Endodermal cell (in vitro differentiated cells): ENCODE measurements around the gene TMEM213. TPM values are rescaled to one million over a fixed set of nuclear protein-coding genes. Genes with fewer than 3 reads are reported as not detected.

Experiments
- DNase-seq: peaks from one replicate; pipeline ENCODE4 v3.0.0-alpha.2; 2017
- H3K27ac ChIP-seq: 2 replicates; pipeline ENCODE4 v1.5.1; 2013; ENCODE audit warnings: mild to moderate bottlenecking, low read depth, low read length, moderate library complexity
- H3K27me3 ChIP-seq: 2 replicates; pipeline ENCODE4 v1.6.1; 2013; ENCODE audit warnings: mild to moderate bottlenecking, low read length, moderate library complexity; ENCODE audit not compliant: insufficient read depth, control insufficient read depth, poor library complexity, severe bottlenecking
- H3K36me3 ChIP-seq: 2 replicates; pipeline ENCODE4 v1.7.0; 2013; ENCODE audit warnings: mild to moderate bottlenecking, low read length, moderate library complexity; ENCODE audit not compliant: control insufficient read depth, insufficient read depth
- H3K4me1 ChIP-seq: one replicate; pipeline ENCODE4 v1.7.0; 2013; ENCODE audit warnings: low read length; ENCODE audit not compliant: control insufficient read depth, insufficient read depth
- H3K4me3 ChIP-seq: 2 replicates; pipeline ENCODE4 v1.5.1; 2013; ENCODE audit warnings: mild to moderate bottlenecking, low read length, moderate library complexity
- H3K9ac ChIP-seq: 2 replicates; pipeline ENCODE4 v1.6.1; 2013; ENCODE audit warnings: mild to moderate bottlenecking, low read length, moderate library complexity; ENCODE audit not compliant: poor library complexity, severe bottlenecking; ENCODE audit errors: extremely low read depth
- H3K9me3 ChIP-seq: 2 replicates; pipeline ENCODE4 v1.6.1; 2013; ENCODE audit warnings: mild to moderate bottlenecking, low read length, moderate library complexity; ENCODE audit not compliant: control insufficient read depth
- H3K27ac Mint-ChIP-seq: 2 replicates; pipeline ENCODE4 v1.8.0; 2020; ENCODE audit warnings: mixed read lengths
- H3K27me3 Mint-ChIP-seq: 2 replicates; pipeline ENCODE4 v1.8.0; 2021; ENCODE audit warnings: mild to moderate bottlenecking, mixed read lengths; ENCODE audit not compliant: insufficient read depth
- H3K36me3 Mint-ChIP-seq: 2 replicates; pipeline ENCODE4 v1.8.0; 2020; ENCODE audit warnings: low read depth, mixed read lengths
- H3K4me1 Mint-ChIP-seq: 2 replicates; pipeline ENCODE4 v1.8.0; 2020; ENCODE audit warnings: mixed read lengths
- H3K4me3 Mint-ChIP-seq: 2 replicates; pipeline ENCODE4 v1.8.0; 2020; ENCODE audit warnings: mild to moderate bottlenecking, moderate library complexity, mixed read lengths
- H3K9me3 Mint-ChIP-seq: 2 replicates; pipeline ENCODE4 v1.8.0; 2020; ENCODE audit warnings: mild to moderate bottlenecking, mixed read lengths
- WGBS, 2 experiments: methylation state at CpG; one replicate each; pipeline versions ENCODE4 v1.1.5 to v1.1.7; 2013; ENCODE audit warnings: missing lambda C conversion rate in 2 of 2, mixed read lengths in 1 of 2; ENCODE audit not compliant: insufficient coverage in 1 of 2, insufficient read length in 1 of 2; 5-methylcytosine and 5-hydroxymethylcytosine counted together
- total RNA-seq, 2 donors: library from RNA; stranded (reverse); fragmentation: NEBNext Ultra II Directional in 1 of 2; extraction: Animal tissue kit (Norgen Biotek cat#: 25700) in 1 of 2; gene quantifications; 2 replicates in 1 of 2; 3 replicates in 1 of 2; pipeline ENCODE4 v1.2.1, GENCODE V29; 2021
- TF ChIP-seq, protein P1 (sequence below): fragments of 200-600 bp; sonication (generic); conservative IDR thresholded peaks from 2 replicates; pipeline ENCODE4 v1.5.0; 2021; ENCODE audit warnings: antibody characterized with exemption, mild to moderate bottlenecking

Gene TMEM213
- total RNA-seq, 2 donors from 2014 or later: not detected

DNA sequence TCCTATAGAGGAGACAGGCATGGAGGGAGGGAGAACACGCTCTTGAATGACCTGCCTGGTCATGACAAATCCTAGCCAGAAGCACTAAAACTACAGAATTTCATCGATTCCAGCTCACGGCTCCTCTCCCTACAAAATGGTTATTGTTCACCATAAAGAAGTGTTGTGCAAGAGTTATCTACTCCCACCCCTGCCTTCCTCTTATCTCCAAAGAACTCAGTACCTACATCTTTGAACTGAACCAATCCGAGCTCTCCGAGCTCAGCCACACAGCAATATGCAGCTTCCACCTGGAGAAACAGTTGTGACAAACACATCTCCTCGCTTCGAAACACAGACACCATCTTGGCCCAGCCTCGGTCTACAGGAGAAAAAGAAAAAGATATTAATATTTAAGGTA lies 26.9 kb upstream of the TMEM213 start:
- H3K27ac ChIP-seq: no peak overlapping the region
- H3K4me3 ChIP-seq: no peak overlapping the region
- WGBS, 2 experiments: 89 to 92% methylated on average over 3 to 8 of the region's 8 CpGs
- no peaks in the 10 kb centered on the region for H3K36me3 Mint-ChIP-seq
- H3K36me3 ChIP-seq: no peaks in the 10 kb centered on the region
- no peaks in the 10 kb centered on the region for H3K9me3 Mint-ChIP-seq
- H3K27me3 ChIP-seq: no peaks in the 10 kb centered on the region
- H3K4me1 Mint-ChIP-seq: peaks cover 5% of the 10 kb centered on the region
- H3K4me3 Mint-ChIP-seq: no peak overlapping the region
- no peaks in the 10 kb centered on the region for H3K4me1 ChIP-seq
- DNase-seq: no peak
- H3K9me3 ChIP-seq: no peaks in the 10 kb centered on the region
- no peak overlapping the region for H3K9ac ChIP-seq
- H3K27me3 Mint-ChIP-seq: peaks cover 9% of the 10 kb centered on the region
- H3K27ac Mint-ChIP-seq: no peak overlapping the region
- TF ChIP-seq, protein P1, sequence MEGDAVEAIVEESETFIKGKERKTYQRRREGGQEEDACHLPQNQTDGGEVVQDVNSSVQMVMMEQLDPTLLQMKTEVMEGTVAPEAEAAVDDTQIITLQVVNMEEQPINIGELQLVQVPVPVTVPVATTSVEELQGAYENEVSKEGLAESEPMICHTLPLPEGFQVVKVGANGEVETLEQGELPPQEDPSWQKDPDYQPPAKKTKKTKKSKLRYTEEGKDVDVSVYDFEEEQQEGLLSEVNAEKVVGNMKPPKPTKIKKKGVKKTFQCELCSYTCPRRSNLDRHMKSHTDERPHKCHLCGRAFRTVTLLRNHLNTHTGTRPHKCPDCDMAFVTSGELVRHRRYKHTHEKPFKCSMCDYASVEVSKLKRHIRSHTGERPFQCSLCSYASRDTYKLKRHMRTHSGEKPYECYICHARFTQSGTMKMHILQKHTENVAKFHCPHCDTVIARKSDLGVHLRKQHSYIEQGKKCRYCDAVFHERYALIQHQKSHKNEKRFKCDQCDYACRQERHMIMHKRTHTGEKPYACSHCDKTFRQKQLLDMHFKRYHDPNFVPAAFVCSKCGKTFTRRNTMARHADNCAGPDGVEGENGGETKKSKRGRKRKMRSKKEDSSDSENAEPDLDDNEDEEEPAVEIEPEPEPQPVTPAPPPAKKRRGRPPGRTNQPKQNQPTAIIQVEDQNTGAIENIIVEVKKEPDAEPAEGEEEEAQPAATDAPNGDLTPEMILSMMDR: no peak

DNA sequence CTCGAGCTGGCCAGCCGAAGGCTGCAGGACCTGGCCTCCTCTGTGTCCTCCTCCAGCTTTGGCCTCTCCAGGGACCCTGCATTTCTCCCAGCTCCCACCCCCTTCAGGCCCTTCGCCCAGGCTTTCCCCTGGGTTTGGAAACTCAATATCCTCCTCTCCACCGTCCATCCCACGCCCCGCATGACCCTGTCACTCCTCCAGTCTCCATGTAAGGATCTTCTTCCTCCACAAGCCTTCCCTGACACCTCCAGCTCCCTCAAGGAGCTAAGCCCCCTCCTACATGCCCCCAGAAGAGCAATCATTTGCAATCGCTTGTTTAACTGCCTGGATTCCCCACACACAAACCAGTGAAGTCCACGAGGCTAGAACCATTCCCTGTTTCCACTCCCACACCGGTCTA lies 24.6 kb upstream of the TMEM213 start:
- Histone ChIP-seq H3K9ac (no peak overlapping the region), H3K36me3 (no peaks in the 10 kb centered on the region), H3K9me3 (no peaks in the 10 kb centered on the region), H3K4me3 (no peak overlapping the region), H3K27me3 (no peaks in the 10 kb centered on the region), H3K4me1 (no peaks in the 10 kb centered on the region), H3K27ac (no peak overlapping the region)
- Mint-ChIP-seq H3K4me3 (no peak overlapping the region), H3K27ac (no peak overlapping the region), H3K27me3 (peaks cover 9% of the 10 kb centered on the region), H3K36me3 (no peaks in the 10 kb centered on the region), H3K4me1 (peaks cover 5% of the 10 kb centered on the region), H3K9me3 (no peaks in the 10 kb centered on the region)
- 87 to 92% methylated on average over 4 to 9 of the region's 9 CpGs for WGBS, 2 experiments
- DNase-seq: no peak
- TF ChIP-seq, protein P1: no peak

DNA sequence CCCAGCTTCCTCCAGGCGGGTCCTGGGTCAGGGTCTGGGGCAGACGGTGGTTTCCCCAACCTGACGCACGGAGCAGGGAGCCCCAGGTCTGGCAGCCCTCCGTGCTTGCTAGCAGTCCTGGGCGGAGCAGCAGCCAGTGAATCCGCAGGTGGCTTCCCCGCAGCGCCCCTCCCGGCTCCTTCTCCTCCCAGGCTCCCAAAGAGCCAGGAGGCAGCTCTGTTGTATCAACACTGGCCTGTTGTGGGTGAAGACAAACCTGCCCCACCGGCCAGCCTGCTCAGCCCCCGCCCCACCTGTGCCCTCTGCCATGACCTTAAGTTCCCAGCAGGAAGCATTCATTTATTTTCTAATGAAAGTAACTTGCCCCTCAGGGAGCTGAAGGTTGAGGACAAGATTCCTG lies 24.0 kb upstream of the TMEM213 start:
- no peak overlapping the region for H3K4me3 ChIP-seq
- H3K9me3 ChIP-seq: no peaks in the 10 kb centered on the region
- H3K27me3 ChIP-seq: no peaks in the 10 kb centered on the region

More for the DNA sequence above, 24.0 kb upstream of the TMEM213 start:
- TF ChIP-seq, protein P1: peak; percentile 53
- Histone ChIP-seq H3K36me3 (no peaks in the 10 kb centered on the region), H3K9ac (no peak overlapping the region), H3K4me1 (no peaks in the 10 kb centered on the region), H3K27ac (no peak overlapping the region)
- Mint-ChIP-seq H3K4me1 (peaks cover 5% of the 10 kb centered on the region), H3K36me3 (no peaks in the 10 kb centered on the region), H3K9me3 (no peaks in the 10 kb centered on the region), H3K27me3 (peaks cover 9% of the 10 kb centered on the region), H3K27ac (no peak overlapping the region), H3K4me3 (no peak overlapping the region)
- 47 to 53% methylated on average over 3 to 12 of the region's 12 CpGs for WGBS, 2 experiments
- DNase-seq: peak; percentile 89
